Astrocyte of the hippocampus (primary cell): ENCODE data around the gene ERP44.
"Not testable (repeated sequence)": the region's sequence is repeated elsewhere in the genome, so short reads cannot be mapped to it uniquely, and the experiment has no call there.

ENCODE experiments used
- DNase-seq: peaks from one replicate; pipeline ENCODE4 v3.0.0; 2011; ENCODE audit warnings: low read depth, low spot score

ERP44 gene

DNA sequence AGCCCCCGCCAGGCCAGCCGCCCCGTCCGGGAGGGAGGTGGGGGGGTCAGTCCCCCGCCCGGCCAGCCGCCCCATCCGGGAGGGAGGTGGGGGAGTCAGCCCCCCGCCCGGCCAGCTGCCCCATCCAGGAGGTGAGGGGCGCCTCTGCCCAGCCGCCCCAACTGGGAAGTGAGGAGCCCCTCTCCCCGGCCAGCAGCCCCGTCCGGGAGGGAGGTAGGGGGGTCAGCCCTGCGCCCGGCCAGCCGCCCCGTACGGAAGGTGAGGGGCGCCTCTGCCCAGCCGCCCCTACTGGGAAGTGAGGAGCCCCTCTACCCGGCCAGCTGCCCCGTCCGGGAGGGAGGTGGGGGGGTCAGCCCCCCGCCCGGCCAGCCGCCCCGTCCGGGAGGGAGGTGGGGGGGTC is 30.8 kb downstream of the ERP44 start:
- DNase-seq, result not testable (repeated sequence)

DNA sequence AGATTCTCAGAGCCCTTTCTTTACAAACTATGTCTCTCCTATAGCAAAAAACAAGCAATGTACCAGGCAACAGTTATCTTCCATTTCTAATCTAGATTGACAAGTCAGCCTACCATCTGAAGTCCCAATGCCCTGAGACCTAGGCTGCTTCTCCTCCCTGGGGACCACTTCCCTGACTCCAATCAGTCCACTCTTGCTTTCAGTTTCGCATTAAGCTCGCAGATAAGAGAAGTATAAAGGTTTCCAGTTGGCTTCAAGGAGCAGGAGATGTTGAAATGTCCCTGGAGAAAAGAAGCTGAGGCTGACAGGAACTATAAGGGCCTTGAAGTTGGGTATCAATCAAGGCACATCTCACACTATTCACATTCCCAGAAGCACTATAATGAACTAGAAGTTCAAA is 32.3 kb downstream of the ERP44 start:
- no peak for DNase-seq

DNA sequence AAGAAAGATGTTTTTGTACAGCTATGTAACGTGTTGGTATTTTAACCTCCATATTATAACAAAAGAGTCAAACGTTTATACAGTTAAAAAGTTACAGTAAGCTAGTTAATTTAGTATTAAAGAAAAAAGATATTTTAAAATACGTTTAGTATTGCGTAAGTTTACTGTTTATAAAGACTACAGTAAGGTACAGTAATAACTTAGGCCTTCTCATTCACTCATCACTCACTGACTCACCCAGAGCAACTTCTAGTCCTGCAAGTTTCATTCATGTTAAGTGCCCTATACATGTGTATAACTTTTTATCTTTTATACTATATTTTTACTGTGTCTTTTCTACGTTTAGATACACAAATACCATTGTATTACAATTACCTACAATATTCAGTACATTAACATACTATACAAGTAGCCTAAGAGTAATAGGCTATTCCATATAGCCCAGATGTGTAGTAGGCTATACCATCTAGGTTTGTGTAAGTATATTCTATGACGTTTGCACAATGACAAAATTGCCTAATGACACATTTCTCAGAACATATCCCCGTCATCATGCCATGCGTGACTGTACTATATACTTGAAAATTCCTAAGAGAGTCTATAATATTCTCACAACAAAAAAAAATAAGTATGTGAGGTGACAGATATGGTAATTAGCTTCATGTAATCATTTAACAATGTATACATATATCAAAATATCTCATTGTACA is 33.8 kb downstream of the ERP44 start:
- DNase-seq, result no peak

DNA sequence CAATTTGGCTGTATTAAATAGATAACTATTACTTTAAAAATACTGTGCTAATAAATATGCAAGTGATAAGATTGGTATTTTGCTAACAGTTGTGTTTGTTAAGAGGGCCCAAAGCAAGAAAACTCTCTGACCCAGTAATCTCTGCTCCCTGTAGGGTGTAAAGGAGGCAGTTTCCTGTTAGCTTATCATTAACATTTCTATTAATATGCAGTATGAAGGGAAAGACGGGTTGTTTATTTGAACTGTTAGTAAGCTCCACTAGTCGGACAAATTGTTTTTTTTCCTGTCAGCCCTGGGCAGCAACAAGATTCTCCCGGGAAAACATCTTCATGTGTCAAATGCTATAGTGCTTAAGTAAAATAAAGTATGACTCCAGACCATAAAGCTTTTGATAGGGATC is 35.6 kb downstream of the ERP44 start:
- DNase-seq, result no peak

DNA sequence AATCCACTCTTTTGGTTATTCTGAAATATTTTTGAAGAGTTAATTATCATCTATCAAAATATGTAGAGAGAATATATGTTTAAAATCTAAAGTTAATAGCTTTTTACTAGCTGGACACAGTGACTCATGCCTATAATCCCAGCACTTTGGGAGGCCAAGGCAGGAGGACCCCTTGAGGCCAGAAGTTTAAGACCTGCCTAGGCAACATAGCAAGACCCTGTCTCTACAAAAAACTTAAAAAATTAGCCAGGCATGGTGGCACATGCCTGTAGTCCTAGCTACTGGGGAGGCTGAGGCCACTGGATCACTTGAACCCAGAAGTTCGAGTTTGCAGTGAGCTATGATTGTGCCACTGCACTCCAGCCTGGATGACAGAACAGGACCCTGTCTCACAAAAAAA is 36.1 kb downstream of the ERP44 start:
- not testable (repeated sequence) for DNase-seq

DNA sequence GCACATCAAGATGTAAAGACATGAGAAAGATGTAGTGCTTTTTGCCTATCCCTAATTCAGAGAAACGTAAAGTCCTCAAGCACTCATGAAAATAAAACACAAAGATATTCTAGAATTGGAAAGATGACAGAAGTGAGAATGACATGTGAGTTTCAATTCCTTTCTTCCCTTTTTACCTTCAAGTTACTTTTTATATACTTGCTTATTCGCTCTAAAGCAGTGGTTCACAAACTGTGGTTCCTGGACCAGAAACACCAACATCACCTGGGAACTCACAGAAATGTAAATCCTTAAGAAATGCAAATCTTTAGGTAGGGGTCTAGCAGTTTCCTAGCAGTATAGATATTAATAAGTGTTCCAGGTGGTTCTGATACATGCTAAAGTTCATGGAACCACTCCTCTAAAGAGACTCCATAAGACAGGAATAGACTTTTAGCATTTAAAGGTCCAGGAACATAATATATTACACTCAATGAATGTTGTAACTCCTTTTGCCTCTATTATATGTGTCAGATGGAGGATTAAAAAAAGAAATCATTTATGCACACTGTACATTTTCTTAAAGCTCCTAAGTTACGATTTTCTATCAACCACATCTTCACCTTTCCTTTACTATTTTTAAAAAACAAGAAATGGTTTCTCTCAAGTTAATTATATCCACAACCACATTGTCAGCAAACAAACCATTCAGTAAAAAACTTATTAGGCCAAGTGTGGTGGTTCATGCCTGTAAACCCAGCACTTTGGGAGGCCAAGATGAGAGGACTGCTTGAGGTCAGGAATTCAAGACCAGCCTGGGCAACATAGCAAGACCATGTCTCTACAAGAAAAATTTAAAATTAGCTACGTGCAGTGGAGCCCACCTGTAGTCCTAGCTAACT is 39.9 kb downstream of the ERP44 start:
- DNase-seq, result no peak

DNA sequence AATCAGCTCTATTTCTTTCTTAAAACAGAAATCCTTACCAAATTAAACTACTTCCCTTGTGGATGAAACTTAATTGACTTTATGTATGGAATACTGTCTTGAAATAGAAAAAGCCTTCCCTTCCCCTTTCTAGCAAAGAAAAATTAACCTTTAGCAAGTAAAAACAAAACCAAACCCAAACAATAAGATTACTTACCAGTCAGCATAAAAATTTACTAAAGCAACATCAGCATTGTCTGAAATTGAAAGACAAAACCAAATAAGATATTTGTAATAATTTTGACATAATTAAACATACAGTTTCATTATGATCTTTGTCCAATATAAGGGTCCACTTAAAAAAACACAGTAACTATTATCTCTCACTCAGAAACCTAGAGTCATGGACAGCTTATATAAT is 41.2 kb downstream of the ERP44 start:
- DNase-seq, result no peak

DNA sequence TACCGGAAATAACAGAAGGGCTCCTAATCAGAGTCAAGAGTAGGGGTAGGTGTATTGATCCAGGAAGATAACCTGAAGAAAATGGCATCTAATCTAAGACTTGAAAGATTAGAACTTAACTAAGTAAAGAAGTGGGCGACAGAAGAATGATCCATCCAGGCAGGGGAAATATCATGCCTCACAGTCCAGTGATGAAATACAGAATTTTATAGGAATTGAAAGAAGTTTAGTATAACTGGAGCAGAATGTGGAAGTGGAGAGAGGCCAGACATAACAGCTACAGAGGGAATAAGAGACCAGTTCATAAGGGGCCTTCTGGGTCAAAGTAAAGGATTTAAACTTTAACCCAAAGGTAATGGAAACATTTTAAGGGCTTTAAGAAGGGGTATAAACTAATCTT is 42.2 kb downstream of the ERP44 start:
- no peak for DNase-seq

DNA sequence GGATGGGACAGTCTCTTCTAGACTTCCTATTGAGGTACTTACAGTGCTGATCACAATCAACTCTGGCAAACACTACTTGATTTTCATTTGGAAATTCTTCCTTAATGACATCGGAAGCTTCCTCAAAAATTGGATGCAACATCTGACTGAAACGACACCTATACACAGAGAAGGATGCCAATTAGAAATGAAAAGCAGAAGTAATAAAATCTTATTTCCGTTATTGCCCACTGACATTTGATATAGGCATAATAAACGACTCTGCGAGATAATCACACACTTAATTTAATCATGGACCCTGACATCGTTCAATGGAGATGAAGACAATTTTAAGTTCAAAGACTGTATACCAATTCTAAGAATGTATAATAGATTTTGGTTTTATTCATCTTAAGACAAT is 46.4 kb downstream of the ERP44 start:
- no peak for DNase-seq

DNA sequence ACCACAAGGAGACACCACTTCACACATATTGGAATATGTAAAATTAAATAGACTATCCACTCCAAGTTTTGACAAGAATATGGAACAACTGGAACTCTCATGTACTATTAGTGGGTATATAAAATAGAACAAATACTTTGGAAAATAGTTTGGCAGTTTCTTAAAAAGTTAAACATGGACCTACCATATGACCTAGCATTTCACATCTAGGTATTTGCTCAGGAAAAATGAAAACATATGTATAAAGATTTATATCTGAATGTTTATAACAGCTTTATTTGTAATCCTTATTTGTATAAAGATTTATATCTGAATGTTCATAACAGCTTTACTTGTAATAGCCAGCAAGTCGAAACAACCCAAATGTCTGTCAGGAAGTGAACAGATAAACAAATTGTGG is 49.2 kb downstream of the ERP44 start:
- no peak for DNase-seq

DNA sequence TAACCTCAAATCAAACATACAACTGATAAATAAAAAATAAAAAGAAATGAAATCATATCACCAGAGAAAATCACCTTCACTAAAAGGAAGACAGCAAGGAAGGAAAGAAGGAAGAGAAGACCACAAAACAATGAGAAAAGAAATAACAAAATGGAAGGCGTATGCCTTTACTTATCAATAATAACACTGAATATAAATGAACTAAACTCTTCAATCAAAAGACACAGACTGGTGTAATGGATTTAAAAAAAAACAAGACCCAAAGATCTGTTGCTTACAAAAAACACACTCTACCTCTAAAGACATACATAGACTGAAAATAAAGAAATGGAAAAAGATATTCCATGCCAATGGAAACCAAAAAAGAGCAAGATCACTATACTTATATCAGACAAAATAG is 60.3 kb downstream of the ERP44 start:
- DNase-seq, result no peak

DNA sequence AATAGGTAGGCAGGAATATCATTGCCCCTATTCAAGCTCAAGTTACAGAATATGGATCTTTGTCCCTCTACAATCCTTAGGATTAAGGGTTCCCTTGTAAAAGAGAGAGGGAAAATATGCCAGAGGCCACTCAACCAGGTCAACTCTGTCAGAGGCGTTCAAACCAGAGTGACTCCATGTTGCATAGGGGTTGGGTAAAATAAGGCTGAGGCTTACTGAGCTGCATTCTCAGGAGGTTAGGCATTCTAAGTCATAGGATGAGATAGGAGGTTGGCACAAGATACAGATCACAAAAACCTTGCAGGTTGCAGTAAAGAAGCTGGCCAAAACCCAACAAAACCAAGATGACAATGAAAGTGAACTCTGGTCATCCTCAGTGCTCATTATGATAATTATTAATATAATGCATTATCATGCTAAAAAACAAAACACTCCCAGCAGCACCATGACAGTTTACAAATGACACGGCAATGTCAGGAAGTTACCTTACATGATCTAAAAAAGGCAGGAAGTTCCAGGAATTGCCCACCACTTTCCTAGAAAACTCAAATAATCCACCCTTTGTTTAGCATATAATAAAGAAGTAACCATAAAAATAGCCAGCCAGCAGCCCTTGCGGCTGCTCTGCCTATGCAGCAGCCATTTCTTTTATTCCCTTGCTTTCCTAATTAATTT is 64.8 kb downstream of the ERP44 start:
- DNase-seq, result no peak

DNA sequence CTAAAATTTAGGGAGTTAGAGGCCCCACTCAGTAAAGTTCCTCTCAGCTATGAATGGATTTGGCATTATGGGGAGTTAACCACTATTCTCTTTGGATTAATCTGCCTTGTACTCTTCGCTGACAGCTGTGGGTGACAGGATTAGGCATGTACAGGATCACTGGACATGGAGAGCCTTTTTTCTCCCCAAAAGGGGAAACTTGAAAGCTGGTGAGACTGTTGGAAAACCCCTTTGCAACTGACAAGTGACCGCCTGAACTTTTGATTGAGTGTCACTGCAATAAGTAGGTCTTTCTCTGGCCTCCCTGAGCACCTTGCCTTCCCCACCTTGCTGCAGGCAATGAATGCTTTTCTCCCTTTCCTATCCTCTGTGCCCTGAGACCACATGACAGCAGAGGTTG is 68.3 kb downstream of the ERP44 start:
- DNase-seq, result no peak

DNA sequence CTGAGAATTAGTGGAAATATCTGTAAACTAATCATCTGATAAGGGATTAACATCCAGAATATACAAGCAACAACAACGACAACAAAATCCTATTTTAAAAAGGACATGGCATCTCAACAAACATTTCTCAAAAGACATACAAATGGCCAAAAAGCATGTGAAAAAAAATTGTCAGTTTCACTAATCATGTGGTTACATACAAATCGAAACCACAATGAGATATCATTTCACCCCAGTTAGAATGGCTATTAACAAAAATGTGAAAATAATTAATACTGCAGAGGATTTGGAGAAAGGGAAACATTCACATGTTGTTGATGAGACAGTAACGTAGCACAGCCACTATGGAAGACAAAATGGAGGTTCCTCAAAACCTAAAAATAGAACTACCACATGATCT is 69.5 kb downstream of the ERP44 start:
- no peak for DNase-seq

DNA sequence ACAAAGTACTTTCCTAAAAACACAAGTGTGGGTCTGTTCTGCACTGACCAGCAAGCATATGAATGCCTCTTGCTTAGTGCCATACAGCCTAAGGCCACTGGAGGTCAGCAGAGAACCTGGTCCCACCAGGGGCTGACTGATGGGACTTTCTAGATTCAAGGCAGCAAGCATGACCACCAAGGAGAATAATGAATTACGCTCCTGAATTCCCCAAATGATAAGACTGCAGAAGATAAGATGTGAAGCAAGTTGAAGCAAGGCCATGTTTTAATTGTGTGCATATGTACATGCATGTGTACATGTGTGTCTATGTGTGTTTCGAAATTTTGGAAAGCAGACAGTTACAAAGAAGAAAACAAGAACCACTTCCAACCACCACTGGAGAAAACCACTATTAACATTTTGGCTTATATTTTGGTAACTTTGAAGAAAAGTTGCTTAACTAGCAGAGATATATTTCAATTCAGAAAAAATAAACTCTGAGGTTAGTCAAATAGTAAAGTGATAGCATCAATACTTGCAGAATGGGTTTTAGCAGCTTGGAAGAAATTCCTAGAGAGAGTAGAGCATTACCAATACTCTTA is 70.5 kb downstream of the ERP44 start:
- peak; percentile 87 for DNase-seq

DNA sequence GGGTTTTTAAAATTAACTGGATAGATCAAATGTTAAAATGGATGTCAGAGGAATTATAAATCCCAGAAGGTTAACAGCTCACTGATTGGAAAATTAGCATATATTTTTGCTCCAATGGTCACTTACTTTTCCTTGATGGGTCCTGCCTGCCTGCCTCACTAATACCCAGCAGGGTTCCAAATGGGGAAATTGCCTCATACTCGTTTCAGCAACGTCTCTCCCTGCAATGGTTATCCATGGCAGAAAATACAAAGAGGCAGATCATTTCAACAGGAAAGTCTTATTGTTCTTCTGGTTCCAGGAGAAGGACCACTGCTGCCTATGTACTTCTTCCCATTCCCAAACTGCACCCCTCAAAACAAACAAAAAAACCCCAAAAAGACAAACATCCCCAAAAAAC is 71.3 kb downstream of the ERP44 start:
- no peak for DNase-seq

DNA sequence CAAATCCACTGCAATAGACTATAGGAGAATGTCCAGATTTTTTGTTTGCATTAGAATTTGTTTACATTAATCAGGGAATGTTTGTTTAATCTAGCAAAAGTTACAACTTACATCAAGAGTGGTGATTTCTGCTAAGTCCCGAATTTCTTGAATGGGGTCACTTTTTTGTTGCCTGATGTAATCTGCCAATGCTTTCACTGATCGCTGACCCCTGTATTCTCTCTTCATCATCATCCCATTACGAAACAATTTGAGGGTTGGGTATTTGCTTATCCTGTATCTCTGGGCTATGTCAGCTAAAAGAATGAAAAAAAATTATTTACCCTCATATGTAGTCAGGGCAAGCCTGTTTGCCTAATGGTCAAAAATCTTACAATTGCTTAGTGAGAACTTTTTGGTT is 76.9 kb downstream of the ERP44 start:
- no peak for DNase-seq

DNA sequence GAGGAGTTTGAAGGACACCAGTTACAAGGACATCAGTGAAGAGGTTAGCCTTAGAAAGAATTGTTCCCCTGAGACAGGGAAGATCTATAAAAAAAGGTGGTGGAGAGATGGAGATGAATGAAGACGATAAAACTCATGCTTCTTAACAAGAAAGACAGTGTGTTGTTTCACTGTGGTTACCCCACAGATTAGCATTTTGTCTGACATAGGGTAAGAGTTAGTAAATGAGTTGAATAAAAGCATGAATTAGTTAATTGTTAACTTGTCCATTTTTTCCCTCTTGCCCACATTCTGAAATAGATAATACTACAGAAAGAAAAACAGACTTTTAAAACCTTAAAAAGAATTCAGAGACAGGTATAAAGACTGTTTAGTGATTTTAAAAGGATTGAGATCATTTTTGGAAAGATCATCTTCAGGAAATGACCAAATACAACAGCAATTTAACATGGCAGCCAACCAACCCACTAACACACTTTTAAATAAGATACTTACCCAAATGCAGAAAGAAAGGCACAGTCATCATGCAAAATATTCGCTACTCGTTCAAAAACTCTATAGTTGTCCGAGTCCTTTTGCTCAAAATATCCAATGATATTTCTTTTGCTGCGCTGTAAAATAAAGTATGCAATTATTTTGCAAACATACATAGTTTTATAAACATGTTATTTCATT is 78.5 kb downstream of the ERP44 start:
- peak; percentile 25 for DNase-seq

DNA sequence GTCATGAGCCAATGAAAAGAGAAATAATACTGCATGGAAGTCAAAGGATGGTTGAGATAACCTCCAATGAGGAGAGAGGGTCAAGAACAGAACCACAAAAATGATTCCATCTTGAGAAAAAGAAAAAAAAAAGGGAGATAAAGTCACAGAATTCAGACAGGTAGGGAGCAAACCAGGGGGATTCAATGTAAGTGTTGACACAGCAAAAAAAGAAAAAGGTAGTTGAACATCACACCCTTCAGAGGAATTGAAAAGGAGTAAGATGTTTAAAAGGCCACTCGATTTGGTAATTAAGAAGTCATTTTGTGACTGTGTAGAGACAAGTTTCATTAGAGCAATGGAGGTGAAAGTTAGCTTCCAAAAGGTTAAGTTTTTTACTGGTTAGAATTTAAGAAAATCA is 79.3 kb downstream of the ERP44 start:
- no peak for DNase-seq

DNA sequence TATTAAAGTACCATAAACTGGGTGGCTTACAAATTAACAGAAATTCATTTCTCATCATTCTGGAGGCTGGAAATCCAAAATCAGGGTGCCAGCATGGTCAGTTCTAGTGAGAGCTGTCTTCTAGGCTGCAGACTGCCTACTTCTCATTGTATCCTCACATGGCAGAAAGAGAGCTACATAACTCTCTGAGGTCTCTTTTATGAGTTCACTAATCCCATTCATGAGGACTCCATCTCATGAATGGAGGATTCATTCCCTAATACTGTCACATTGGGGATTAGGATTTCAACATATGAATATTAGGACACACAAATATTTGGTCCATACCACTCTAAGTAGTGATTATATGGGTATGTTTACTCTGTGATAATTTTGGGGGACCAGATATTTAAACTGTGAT is 84.0 kb downstream of the ERP44 start:
- DNase-seq, result no peak

DNA sequence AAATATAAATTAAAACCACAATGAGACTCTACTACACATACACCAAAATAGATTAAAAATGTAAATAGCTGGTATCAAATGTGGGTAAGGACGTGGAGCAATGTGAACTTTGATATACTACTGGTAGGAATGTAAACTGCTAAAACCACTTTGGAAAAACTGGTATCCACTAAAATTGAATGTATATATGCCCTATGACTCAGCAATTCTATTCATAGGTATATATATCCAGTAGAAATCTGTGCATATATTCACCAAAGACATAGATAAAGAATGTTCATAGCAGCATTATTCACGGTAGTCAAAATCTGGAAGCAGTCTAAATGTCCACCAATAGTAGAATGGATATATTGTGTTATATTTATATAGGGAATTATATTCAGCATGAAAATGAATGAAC is 85.2 kb downstream of the ERP44 start:
- DNase-seq, result no peak

DNA sequence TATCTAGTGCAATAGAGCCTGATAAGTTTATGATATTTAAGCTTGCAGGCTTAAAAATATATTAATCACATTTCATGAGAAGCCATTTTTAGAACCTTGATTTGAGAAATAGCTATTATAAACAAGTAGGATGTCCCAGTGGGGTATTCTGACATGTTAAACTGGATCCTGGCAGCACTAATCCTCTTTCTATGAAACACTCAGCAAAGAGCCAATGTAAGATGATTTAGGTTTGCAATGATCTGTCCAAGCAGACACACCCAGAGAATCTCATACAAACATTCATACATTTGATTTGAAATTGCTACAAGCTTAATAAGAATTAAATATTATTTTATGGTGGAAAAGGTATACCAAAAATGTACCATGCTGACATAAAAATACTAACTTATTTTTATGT is 86.5 kb downstream of the ERP44 start:
- no peak for DNase-seq
